Ishikawa (cell line): ENCODE data around the gene DAP3.

Experiments used
- CEBPB ChIP-seq: IDR thresholded peaks from 2 replicates; pipeline ENCODE4 v1.6.1; 2012
- CREB1 ChIP-seq: IDR thresholded peaks from 2 replicates; pipeline ENCODE4 v1.6.1; 2012; ENCODE audit warnings: low read depth
- FOXM1 ChIP-seq: IDR thresholded peaks from 2 replicates; pipeline ENCODE4 v1.6.1; 2012; ENCODE audit warnings: low read depth, borderline replicate concordance
- RAD21 ChIP-seq: IDR thresholded peaks from 2 replicates; pipeline ENCODE4 v1.6.1; 2012; ENCODE audit warnings: low read depth
- TAF1 ChIP-seq: IDR thresholded peaks from 2 replicates; pipeline ENCODE4 v1.6.1; 2012; ENCODE audit warnings: low read depth, mild to moderate bottlenecking
- TCF12 ChIP-seq: IDR thresholded peaks from 2 replicates; pipeline ENCODE4 v1.6.1; 2012; ENCODE audit warnings: low read depth
- TEAD4 ChIP-seq: IDR thresholded peaks from 2 replicates; pipeline ENCODE4 v1.6.1; 2012
- TF ChIP-seq, protein P1 (sequence below): IDR thresholded peaks from 2 replicates; pipeline ENCODE4 v1.6.1; 2012
- TF ChIP-seq, protein P2 (sequence below): IDR thresholded peaks from 2 replicates; pipeline ENCODE4 v1.6.1; 2012; ENCODE audit warnings: low read depth, mild to moderate bottlenecking

DNA sequence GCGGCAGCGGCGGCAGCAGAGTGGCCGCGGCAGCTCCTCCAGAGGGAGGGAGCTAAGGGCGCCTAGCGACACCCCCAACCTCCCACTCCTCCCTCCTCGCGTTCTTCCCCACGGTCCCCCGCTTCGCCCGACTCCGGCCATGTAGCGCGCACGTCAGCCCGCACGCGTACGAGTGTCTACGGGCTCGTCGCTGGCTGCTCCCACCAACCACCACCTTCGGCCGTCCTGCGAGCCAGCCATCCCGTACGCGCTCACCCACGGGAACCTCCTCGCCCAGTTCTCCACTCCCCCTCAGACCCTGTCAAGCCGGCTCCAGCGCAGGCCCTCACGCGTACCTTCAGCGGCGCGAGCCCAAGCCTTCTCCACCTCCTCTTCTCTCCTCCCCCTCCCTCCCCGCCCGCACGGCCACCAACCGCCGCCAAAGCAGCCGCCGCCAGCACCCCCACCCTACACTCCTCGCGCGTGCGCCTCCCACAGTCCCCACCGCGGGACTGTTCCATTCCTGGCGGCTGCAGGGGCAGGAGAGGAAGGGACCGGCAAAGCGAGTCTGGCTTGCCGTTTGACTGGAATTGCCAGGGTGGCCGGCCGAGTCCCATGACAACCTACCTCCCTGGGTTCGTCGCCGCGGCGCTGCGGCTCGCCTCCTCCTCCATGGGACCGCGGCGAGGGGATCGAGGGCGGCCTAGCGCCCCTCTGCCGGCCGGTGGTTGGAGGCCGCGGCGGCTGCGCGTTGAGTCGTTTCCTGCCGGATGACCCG lies 389 bp upstream of the DAP3 start, which contains the start of gene YY1AP1:
- no peak; the same call in 1 of the 2 replicates for TF ChIP-seq FOXM1
- no peak for TF ChIP-seq TCF12
- no peak for TF ChIP-seq CEBPB
- peak; percentile 67 for TF ChIP-seq TAF1
- TF ChIP-seq, protein P1, sequence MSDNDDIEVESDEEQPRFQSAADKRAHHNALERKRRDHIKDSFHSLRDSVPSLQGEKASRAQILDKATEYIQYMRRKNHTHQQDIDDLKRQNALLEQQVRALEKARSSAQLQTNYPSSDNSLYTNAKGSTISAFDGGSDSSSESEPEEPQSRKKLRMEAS: peak; percentile 64
- TF ChIP-seq, protein P2, sequence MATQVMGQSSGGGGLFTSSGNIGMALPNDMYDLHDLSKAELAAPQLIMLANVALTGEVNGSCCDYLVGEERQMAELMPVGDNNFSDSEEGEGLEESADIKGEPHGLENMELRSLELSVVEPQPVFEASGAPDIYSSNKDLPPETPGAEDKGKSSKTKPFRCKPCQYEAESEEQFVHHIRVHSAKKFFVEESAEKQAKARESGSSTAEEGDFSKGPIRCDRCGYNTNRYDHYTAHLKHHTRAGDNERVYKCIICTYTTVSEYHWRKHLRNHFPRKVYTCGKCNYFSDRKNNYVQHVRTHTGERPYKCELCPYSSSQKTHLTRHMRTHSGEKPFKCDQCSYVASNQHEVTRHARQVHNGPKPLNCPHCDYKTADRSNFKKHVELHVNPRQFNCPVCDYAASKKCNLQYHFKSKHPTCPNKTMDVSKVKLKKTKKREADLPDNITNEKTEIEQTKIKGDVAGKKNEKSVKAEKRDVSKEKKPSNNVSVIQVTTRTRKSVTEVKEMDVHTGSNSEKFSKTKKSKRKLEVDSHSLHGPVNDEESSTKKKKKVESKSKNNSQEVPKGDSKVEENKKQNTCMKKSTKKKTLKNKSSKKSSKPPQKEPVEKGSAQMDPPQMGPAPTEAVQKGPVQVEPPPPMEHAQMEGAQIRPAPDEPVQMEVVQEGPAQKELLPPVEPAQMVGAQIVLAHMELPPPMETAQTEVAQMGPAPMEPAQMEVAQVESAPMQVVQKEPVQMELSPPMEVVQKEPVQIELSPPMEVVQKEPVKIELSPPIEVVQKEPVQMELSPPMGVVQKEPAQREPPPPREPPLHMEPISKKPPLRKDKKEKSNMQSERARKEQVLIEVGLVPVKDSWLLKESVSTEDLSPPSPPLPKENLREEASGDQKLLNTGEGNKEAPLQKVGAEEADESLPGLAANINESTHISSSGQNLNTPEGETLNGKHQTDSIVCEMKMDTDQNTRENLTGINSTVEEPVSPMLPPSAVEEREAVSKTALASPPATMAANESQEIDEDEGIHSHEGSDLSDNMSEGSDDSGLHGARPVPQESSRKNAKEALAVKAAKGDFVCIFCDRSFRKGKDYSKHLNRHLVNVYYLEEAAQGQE: no peak
- no peak for TF ChIP-seq RAD21
- no peak for TF ChIP-seq TEAD4
- TF ChIP-seq CREB1: no peak
